ENCODE data around the gene LONRF3. TPM values are rescaled to one million over a fixed set of nuclear protein-coding genes. Genes with fewer than 3 reads are reported as not detected.

LONRF3 gene
- total and polyA plus RNA-seq, 2 of the 13 experiments (the other 11 are each of a cell fraction or from before 2014, with no cell fraction given) = 4.8 to 11.6 TPM

DNA sequence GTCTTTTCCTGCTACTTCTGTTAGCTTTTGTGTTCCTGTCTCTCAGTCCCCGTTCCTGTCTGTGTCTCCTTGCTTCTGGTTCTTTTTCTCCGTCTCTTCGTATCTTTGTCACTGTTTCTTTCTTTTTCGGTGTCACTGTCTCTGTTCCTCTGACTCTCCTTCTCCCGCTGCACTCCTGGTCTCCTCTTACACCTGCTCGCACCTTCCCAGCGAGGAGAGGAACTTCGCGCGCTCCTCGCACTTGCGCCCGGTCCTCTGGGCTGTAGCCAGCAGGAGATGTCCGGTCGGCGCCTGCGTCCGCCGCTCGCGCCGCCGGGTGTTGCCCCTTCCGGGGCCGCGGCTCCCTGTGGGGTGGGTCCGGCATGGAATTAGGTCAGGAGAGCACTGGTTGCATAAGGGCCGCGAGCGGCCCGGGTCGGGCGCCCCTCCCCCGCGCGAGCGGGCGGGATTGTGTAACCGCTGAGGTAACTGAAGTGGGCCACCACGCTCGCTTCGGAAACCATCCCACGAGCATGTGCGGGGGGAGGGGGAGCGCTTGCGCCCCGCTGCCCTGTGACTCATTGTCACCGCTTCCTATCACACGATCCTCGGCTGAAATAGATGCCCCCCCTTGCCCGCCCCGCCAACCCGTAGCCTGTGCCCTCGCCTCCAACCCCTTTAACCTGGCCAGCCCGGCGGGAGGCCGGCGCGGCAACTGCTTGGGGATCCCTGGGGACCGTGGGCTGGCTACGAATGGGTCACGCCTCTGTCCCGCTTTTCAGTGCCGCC, 1.6 kb downstream of the LONRF3 start (continued):
- TF ChIP-seq YY1 (IDR thresholded peaks at IDR 0.05; ENCODE audit: insufficient read depth, insufficient replicate concordance, low read depth, low read length) (peak; percentile 38), ZNF292 (CRISPR knock-in tag; IDR thresholded peaks at IDR 0.05; ENCODE audit: borderline replicate concordance, low read depth) (no peak), ZNF788 (CRISPR knock-in tag; IDR thresholded peaks at IDR 0.05; ENCODE audit: borderline replicate concordance) (peak; percentile 74; the same call in 1 of the 2 replicates), ZNF235 (CRISPR knock-in tag; IDR thresholded peaks at IDR 0.05; ENCODE audit: borderline replicate concordance) (no peak), HOXA3 (CRISPR knock-in tag; IDR thresholded peaks at IDR 0.05) (peak; percentile 38; the same call in 1 of the 2 replicates), ZNF296 (CRISPR knock-in tag; conservative IDR thresholded peaks at IDR 0.05) (no peak), TBX2 (CRISPR knock-in tag; IDR thresholded peaks at IDR 0.05; ENCODE audit: borderline replicate concordance) (peak; percentile 72; the same call in 1 of the 2 replicates), YEATS2 (CRISPR knock-in tag; IDR thresholded peaks at IDR 0.05; ENCODE audit: borderline replicate concordance) (0 out of 2 replicates have a peak, but pooled peaks have one; percentile 19), TARDBP (CRISPR knock-in tag; IDR thresholded peaks at IDR 0.05) (no peak), HOXA5 (CRISPR knock-in tag; IDR thresholded peaks at IDR 0.05) (no peak; the same call in 1 of the 2 replicates), XRCC5 (optimal IDR thresholded peaks at IDR 0.05; ENCODE audit: low read length) (no peak), GATAD2A (CRISPR knock-in tag; IDR thresholded peaks at IDR 0.05) (peak; percentile 57; the same call in 1 of the 2 replicates), ZNF777 (CRISPR knock-in tag; IDR thresholded peaks at IDR 0.05) (no peak), ZNF205 (CRISPR knock-in tag; IDR thresholded peaks at IDR 0.05) (no peak), ZNF383 (CRISPR knock-in tag; IDR thresholded peaks at IDR 0.05; ENCODE audit: borderline replicate concordance) (no peak), ZNF674 (CRISPR knock-in tag; IDR thresholded peaks at IDR 0.05; ENCODE audit: low read depth) (no peak), FOXA1 (IDR thresholded peaks at IDR 0.05) (no peak), FOXA1 (CRISPR knock-in tag; IDR thresholded peaks at IDR 0.05) (no peak), ZNF652 (CRISPR knock-in tag; IDR thresholded peaks at IDR 0.05; ENCODE audit: borderline replicate concordance, low read depth) (no peak), NPAS2 (CRISPR knock-in tag; IDR thresholded peaks at IDR 0.05; ENCODE audit: borderline replicate concordance) (no peak), DMAP1 (CRISPR knock-in tag; IDR thresholded peaks at IDR 0.05) (peak; percentile 42; the same call in 1 of the 2 replicates), HHEX (CRISPR knock-in tag; IDR thresholded peaks at IDR 0.05) (no peak)
- TF ChIP-seq, protein P1, sequence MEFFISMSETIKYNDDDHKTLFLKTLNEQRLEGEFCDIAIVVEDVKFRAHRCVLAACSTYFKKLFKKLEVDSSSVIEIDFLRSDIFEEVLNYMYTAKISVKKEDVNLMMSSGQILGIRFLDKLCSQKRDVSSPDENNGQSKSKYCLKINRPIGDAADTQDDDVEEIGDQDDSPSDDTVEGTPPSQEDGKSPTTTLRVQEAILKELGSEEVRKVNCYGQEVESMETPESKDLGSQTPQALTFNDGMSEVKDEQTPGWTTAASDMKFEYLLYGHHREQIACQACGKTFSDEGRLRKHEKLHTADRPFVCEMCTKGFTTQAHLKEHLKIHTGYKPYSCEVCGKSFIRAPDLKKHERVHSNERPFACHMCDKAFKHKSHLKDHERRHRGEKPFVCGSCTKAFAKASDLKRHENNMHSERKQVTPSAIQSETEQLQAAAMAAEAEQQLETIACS (CRISPR knock-in tag; IDR thresholded peaks at IDR 0.05) = no peak
- TF ChIP-seq, protein P2, sequence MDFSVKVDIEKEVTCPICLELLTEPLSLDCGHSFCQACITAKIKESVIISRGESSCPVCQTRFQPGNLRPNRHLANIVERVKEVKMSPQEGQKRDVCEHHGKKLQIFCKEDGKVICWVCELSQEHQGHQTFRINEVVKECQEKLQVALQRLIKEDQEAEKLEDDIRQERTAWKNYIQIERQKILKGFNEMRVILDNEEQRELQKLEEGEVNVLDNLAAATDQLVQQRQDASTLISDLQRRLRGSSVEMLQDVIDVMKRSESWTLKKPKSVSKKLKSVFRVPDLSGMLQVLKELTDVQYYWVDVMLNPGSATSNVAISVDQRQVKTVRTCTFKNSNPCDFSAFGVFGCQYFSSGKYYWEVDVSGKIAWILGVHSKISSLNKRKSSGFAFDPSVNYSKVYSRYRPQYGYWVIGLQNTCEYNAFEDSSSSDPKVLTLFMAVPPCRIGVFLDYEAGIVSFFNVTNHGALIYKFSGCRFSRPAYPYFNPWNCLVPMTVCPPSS (IDR thresholded peaks at IDR 0.05) = no peak
- TF ChIP-seq, protein P3, sequence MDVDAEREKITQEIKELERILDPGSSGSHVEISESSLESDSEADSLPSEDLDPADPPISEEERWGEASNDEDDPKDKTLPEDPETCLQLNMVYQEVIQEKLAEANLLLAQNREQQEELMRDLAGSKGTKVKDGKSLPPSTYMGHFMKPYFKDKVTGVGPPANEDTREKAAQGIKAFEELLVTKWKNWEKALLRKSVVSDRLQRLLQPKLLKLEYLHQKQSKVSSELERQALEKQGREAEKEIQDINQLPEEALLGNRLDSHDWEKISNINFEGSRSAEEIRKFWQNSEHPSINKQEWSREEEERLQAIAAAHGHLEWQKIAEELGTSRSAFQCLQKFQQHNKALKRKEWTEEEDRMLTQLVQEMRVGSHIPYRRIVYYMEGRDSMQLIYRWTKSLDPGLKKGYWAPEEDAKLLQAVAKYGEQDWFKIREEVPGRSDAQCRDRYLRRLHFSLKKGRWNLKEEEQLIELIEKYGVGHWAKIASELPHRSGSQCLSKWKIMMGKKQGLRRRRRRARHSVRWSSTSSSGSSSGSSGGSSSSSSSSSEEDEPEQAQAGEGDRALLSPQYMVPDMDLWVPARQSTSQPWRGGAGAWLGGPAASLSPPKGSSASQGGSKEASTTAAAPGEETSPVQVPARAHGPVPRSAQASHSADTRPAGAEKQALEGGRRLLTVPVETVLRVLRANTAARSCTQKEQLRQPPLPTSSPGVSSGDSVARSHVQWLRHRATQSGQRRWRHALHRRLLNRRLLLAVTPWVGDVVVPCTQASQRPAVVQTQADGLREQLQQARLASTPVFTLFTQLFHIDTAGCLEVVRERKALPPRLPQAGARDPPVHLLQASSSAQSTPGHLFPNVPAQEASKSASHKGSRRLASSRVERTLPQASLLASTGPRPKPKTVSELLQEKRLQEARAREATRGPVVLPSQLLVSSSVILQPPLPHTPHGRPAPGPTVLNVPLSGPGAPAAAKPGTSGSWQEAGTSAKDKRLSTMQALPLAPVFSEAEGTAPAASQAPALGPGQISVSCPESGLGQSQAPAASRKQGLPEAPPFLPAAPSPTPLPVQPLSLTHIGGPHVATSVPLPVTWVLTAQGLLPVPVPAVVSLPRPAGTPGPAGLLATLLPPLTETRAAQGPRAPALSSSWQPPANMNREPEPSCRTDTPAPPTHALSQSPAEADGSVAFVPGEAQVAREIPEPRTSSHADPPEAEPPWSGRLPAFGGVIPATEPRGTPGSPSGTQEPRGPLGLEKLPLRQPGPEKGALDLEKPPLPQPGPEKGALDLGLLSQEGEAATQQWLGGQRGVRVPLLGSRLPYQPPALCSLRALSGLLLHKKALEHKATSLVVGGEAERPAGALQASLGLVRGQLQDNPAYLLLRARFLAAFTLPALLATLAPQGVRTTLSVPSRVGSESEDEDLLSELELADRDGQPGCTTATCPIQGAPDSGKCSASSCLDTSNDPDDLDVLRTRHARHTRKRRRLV (CRISPR knock-in tag; IDR thresholded peaks at IDR 0.05) = no peak

Measured in HepG2 (cell line).